NCI-H1417 (cell line): ENCODE results near the gene AKAP1.
"Not testable (repeated sequence)": the region's sequence is repeated elsewhere in the genome, so short reads cannot be mapped to it uniquely, and the experiment has no call there.

Experiments used
- DNase-seq, 3 experiments: peaks; one replicate each; lab custom pipeline; 2025; lab: John Stamatoyannopoulos, UW

AKAP1 gene

GRCh38 chr17:57077000-57077399, 8.0 kb upstream of the AKAP1 start:
- peak in 1 of 3 experiments; percentile 26 for DNase-seq

GRCh38 chr17:57078274-57078673, 6.8 kb upstream of the AKAP1 start:
- DNase-seq: no peak

GRCh38 chr17:57080718-57081117, 4.3 kb upstream of the AKAP1 start:
- no peak for DNase-seq

GRCh38 chr17:57082441-57082840, 2.6 kb upstream of the AKAP1 start:
- no peak for DNase-seq

- DNase-seq: peak in 1 of 3 experiments; percentile 67
Observed at GRCh38 chr17:57084361-57084801, 665 bp upstream of the AKAP1 start.

GRCh38 chr17:57085448-57086068, 512 bp downstream of the AKAP1 start:
- DNase-seq: peak; percentile 60 to 88 (median 85)

- peak; percentile 32 to 79 (median 67) for DNase-seq
Observed at GRCh38 chr17:57086069-57086930, 1.3 kb downstream of the AKAP1 start.

GRCh38 chr17:57088298-57088697, 3.3 kb downstream of the AKAP1 start:
- DNase-seq: no peak

- DNase-seq: no peak
Observed at GRCh38 chr17:57089391-57089790, 4.3 kb downstream of the AKAP1 start.

- peak in 2 of 3 experiments; percentile 15 to 20 for DNase-seq
Observed at GRCh38 chr17:57090560-57091185, 5.6 kb downstream of the AKAP1 start.

- DNase-seq: no peak
Observed at GRCh38 chr17:57091186-57091618, 6.2 kb downstream of the AKAP1 start.

- DNase-seq: no peak
Observed at GRCh38 chr17:57092171-57092570, 7.1 kb downstream of the AKAP1 start.

GRCh38 chr17:57092779-57093178, 7.7 kb downstream of the AKAP1 start:
- no peak for DNase-seq

- no peak for DNase-seq
Observed at GRCh38 chr17:57096472-57097202, 11.6 kb downstream of the AKAP1 start.

- DNase-seq: peak; percentile 32 to 79 (median 55)
Observed at GRCh38 chr17:57097832-57098421, 12.9 kb downstream of the AKAP1 start.

- DNase-seq: no peak
Observed at GRCh38 chr17:57099165-57099564, 14.1 kb downstream of the AKAP1 start.

GRCh38 chr17:57102122-57102521, 17.1 kb downstream of the AKAP1 start:
- DNase-seq: no peak

- not testable (repeated sequence) for DNase-seq
Observed at GRCh38 chr17:57102660-57103059, 17.6 kb downstream of the AKAP1 start.

- DNase-seq: peak in 1 of 3 experiments; percentile 19
Observed at GRCh38 chr17:57104461-57105175, 19.6 kb downstream of the AKAP1 start.

- DNase-seq: no peak
Observed at GRCh38 chr17:57105591-57105990, 20.5 kb downstream of the AKAP1 start.
